GM23338 (cell line): ENCODE measurements around the gene CHN2. TPM values are rescaled to one million over a fixed set of nuclear protein-coding genes. Genes with fewer than 3 reads are reported as not detected.

Experiments used
- ATAC-seq: fragments of 200-7000 bp; cut with Tn5 transposase; 3 replicates; pipeline ENCODE4 v1.9.1; 2020
- DNase-seq: peaks from one replicate; pipeline ENCODE4 v3.0.0-alpha.2; 2015; ENCODE audit warnings: low spot score
- H2AFZ ChIP-seq: fragments of 200-600 bp; sonication (generic); 2 replicates; pipeline ENCODE4 v1.8.0; 2016; ENCODE audit warnings: antibody characterized with exemption, mild to moderate bottlenecking, moderate library complexity
- H3F3A ChIP-seq: fragments of 200-600 bp; sonication (generic); replicated peaks from 2 replicates; pipeline ENCODE4 v1.8.0; 2017; ENCODE audit warnings: antibody characterized with exemption, mixed run types, low read depth
- H3K27ac ChIP-seq: fragments of 200-600 bp; sonication (generic); 2 replicates; pipeline ENCODE4 v1.6.1; 2016; ENCODE audit warnings: low read depth
- H3K27me3 ChIP-seq: fragments of 200-600 bp; sonication (generic); 2 replicates; pipeline ENCODE4 v1.8.0; 2016; ENCODE audit warnings: mild to moderate bottlenecking, mixed run types, moderate library complexity; ENCODE audit not compliant: insufficient read depth
- H3K36me3 ChIP-seq: fragments of 200-600 bp; sonication (generic); 2 replicates; pipeline ENCODE4 v1.8.0; 2016; ENCODE audit warnings: mild to moderate bottlenecking; ENCODE audit not compliant: insufficient read depth
- H3K4me1 ChIP-seq: fragments of 200-600 bp; sonication (generic); 2 replicates; pipeline ENCODE4 v1.8.0; 2016; ENCODE audit warnings: mild to moderate bottlenecking, moderate library complexity; ENCODE audit not compliant: insufficient read depth
- H3K4me2 ChIP-seq: fragments of 200-600 bp; sonication (generic); 2 replicates; pipeline ENCODE4 v1.7.1; 2017; ENCODE audit warnings: mixed run types
- H3K4me3 ChIP-seq: fragments of 200-600 bp; sonication (generic); 2 replicates; pipeline ENCODE4 v1.6.1; 2016; ENCODE audit warnings: mixed run types
- H3K79me2 ChIP-seq: fragments of 200-600 bp; sonication (generic); replicated peaks from 2 replicates; pipeline ENCODE4 v1.8.0; 2017; ENCODE audit warnings: mild to moderate bottlenecking; ENCODE audit not compliant: insufficient read depth
- H3K9me2 ChIP-seq: fragments of 200-600 bp; sonication (generic); 2 replicates; pipeline ENCODE4 v1.8.0; 2017; ENCODE audit not compliant: insufficient read depth
- H4K20me1 ChIP-seq: fragments of 200-600 bp; sonication (generic); replicated peaks from 2 replicates; pipeline ENCODE4 v1.8.0; 2017; ENCODE audit warnings: mild to moderate bottlenecking; ENCODE audit not compliant: insufficient read depth
- H3K27ac Mint-ChIP-seq: 2 replicates; pipeline ENCODE4 v1.8.0; 2020; ENCODE audit warnings: inconsistent platforms, mild to moderate bottlenecking, moderate library complexity, mixed read lengths
- H3K27me3 Mint-ChIP-seq: 3 replicates; pipeline ENCODE4 v1.8.0; 2022; ENCODE audit warnings: low read depth, mild to moderate bottlenecking, moderate library complexity, mixed read lengths, inconsistent platforms; ENCODE audit not compliant: insufficient read depth, poor library complexity
- H3K36me3 Mint-ChIP-seq: 3 replicates; pipeline ENCODE4 v1.8.0; 2021; ENCODE audit warnings: low read depth, mild to moderate bottlenecking, inconsistent platforms, moderate library complexity, mixed read lengths
- H3K4me1 Mint-ChIP-seq: 3 replicates; pipeline ENCODE4 v1.8.0; 2020; ENCODE audit warnings: mild to moderate bottlenecking, inconsistent platforms, mixed read lengths
- H3K4me3 Mint-ChIP-seq: 3 replicates; pipeline ENCODE4 v1.8.0; 2021; ENCODE audit warnings: moderate library complexity, mild to moderate bottlenecking, inconsistent platforms, mixed read lengths
- H3K9me3 Mint-ChIP-seq: 3 replicates; pipeline ENCODE4 v1.8.0; 2020; ENCODE audit warnings: moderate library complexity, mild to moderate bottlenecking, inconsistent platforms, mixed read lengths
- CREB1 ChIP-seq: fragments of 250-450 bp; sonication (Bioruptor Pico); IDR thresholded peaks from 2 replicates; pipeline ENCODE4 v1.5.0; 2020; ENCODE audit warnings: low read depth, mild to moderate bottlenecking, moderate library complexity
- CTCF ChIP-seq, 2 experiments: fragments of 200-600 bp in 1 of 2; sonication (generic) in 1 of 2; conservative IDR thresholded peaks; 2 replicates each; pipeline versions ENCODE4 v1.5.1 to v1.6.1; 2016 to 2017; ENCODE audit warnings: antibody characterized with exemption in 2 of 2, low read depth in 2 of 2, mild to moderate bottlenecking in 2 of 2, moderate library complexity in 1 of 2
- EZH2 ChIP-seq: fragments of 200-600 bp; sonication (generic); IDR thresholded peaks from one replicate; pipeline ENCODE4 v1.8.0; 2017; ENCODE audit warnings: antibody characterized with exemption, mild to moderate bottlenecking, low read depth; ENCODE audit not compliant: unreplicated experiment
- EZH2phosphoT487 ChIP-seq: fragments of 200-600 bp; sonication (generic); IDR thresholded peaks from one replicate; pipeline ENCODE4 v1.8.1; 2018; ENCODE audit warnings: antibody characterized with exemption; ENCODE audit not compliant: unreplicated experiment
- JUNB ChIP-seq: IDR thresholded peaks from one replicate; pipeline ENCODE4 v1.6.1; 2016; ENCODE audit warnings: antibody characterized with exemption; ENCODE audit not compliant: unreplicated experiment
- NANOG ChIP-seq: IDR thresholded peaks from 2 replicates; pipeline ENCODE4 v1.6.1; 2016; ENCODE audit warnings: antibody characterized with exemption, borderline replicate concordance
- POLR2AphosphoS5 ChIP-seq: IDR thresholded peaks from 2 replicates; pipeline ENCODE4 v1.6.1; 2016; ENCODE audit warnings: antibody characterized with exemption, low read depth
- STAT1 ChIP-seq: IDR thresholded peaks from one replicate; pipeline ENCODE4 v1.6.1; 2016; ENCODE audit warnings: antibody characterized with exemption; ENCODE audit not compliant: unreplicated experiment
- ZNF114 ChIP-seq: fragments of 250-450 bp; sonication (Bioruptor Pico); IDR thresholded peaks from 2 replicates; pipeline ENCODE4 v1.5.0; 2020; ENCODE audit warnings: mild to moderate bottlenecking, moderate library complexity
- ZNF331 ChIP-seq: fragments of 250-450 bp; sonication (Bioruptor Pico); IDR thresholded peaks from 2 replicates; pipeline ENCODE4 v1.5.0; 2020; ENCODE audit warnings: low read depth, mild to moderate bottlenecking, moderate library complexity
- ZNF462 ChIP-seq: fragments of 250-450 bp; sonication (Bioruptor Pico); IDR thresholded peaks from 2 replicates; pipeline ENCODE4 v1.5.0; 2020; ENCODE audit warnings: mild to moderate bottlenecking, moderate library complexity
- polyA plus RNA-seq: library from polyadenylated mRNA; unstranded; fragments of >200 nt; fragmentation: Nextera tagmentation; extraction: Ambion mirVana; gene quantifications from 2 replicates; pipeline ENCODE4 v1.2.1, GENCODE V29; 2016
- total RNA-seq: library from RNA; depleted of rRNA; stranded (reverse); fragments of >200 nt; shearing (Covaris generic); gene quantifications from 2 replicates; pipeline ENCODE4 v1.2.3, GENCODE V29; 2014
- TF ChIP-seq, protein P1 (sequence below): IDR thresholded peaks from one replicate; pipeline ENCODE4 v1.6.1; 2018; ENCODE audit warnings: antibody characterized with exemption; ENCODE audit not compliant: unreplicated experiment

CHN2 gene
- total and polyA plus RNA-seq, 2 experiments from 2014 or later = 6.1 to 7.5 TPM

- Histone ChIP-seq H3K4me1 (peaks cover 26% of the 10 kb centered on the region), H3K4me2 (no peak overlapping the region), H3K4me3 (no peak overlapping the region)
Measured at GRCh38 chr7:29316926-29317325, 122.4 kb downstream of the CHN2 start.

More at GRCh38 chr7:29316926-29317325, 122.4 kb downstream of the CHN2 start:
- Histone ChIP-seq H3K9me2 (no peaks in the 10 kb centered on the region), H4K20me1 (no peaks in the 10 kb centered on the region), H2AFZ (no peak overlapping the region), H3K27ac (no peak overlapping the region), H3K79me2 (no peaks in the 10 kb centered on the region), H3K36me3 (no peaks in the 10 kb centered on the region), H3K27me3 (no peaks in the 10 kb centered on the region), H3F3A (no peaks in the 10 kb centered on the region)
- ATAC-seq (no peak), DNase-seq (no peak)
- Mint-ChIP-seq H3K27ac (no peak overlapping the region), H3K9me3 (no peaks in the 10 kb centered on the region), H3K4me3 (no peak overlapping the region), H3K36me3 (no peaks in the 10 kb centered on the region), H3K27me3 (peaks cover 3% of the 10 kb centered on the region), H3K4me1 (peaks cover 17% of the 10 kb centered on the region)
- TF ChIP-seq STAT1 (no peak), CTCF (conservative IDR thresholded peaks at IDR 0.05; ENCODE audit: low read depth in 2 of 2) (no peak), ZNF462 (CRISPR knock-in tag) (no peak), POLR2AphosphoS5 (no peak), EZH2phosphoT487 (no peak), ZNF331 (CRISPR knock-in tag) (no peak), JUNB (no peak), EZH2 (no peak), ZNF114 (CRISPR knock-in tag) (no peak), NANOG (no peak), CREB1 (no peak)
- TF ChIP-seq, protein P1, sequence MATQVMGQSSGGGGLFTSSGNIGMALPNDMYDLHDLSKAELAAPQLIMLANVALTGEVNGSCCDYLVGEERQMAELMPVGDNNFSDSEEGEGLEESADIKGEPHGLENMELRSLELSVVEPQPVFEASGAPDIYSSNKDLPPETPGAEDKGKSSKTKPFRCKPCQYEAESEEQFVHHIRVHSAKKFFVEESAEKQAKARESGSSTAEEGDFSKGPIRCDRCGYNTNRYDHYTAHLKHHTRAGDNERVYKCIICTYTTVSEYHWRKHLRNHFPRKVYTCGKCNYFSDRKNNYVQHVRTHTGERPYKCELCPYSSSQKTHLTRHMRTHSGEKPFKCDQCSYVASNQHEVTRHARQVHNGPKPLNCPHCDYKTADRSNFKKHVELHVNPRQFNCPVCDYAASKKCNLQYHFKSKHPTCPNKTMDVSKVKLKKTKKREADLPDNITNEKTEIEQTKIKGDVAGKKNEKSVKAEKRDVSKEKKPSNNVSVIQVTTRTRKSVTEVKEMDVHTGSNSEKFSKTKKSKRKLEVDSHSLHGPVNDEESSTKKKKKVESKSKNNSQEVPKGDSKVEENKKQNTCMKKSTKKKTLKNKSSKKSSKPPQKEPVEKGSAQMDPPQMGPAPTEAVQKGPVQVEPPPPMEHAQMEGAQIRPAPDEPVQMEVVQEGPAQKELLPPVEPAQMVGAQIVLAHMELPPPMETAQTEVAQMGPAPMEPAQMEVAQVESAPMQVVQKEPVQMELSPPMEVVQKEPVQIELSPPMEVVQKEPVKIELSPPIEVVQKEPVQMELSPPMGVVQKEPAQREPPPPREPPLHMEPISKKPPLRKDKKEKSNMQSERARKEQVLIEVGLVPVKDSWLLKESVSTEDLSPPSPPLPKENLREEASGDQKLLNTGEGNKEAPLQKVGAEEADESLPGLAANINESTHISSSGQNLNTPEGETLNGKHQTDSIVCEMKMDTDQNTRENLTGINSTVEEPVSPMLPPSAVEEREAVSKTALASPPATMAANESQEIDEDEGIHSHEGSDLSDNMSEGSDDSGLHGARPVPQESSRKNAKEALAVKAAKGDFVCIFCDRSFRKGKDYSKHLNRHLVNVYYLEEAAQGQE = no peak
